GM12891 (cell line): ENCODE data around the gene GRK1.

Source experiments
- DNase-seq: peaks from one replicate; pipeline ENCODE4 v3.0.0; 2011; ENCODE audit warnings: low spot score; ENCODE audit not compliant: insufficient read length
- FAIRE-seq: peaks from 2 replicates; lab custom pipeline; 2011; peaks lifted over from hg19 to GRCh38; lab: Jason Lieb, UNC
- PAX5 ChIP-seq: IDR thresholded peaks from 2 replicates; pipeline ENCODE4 v1.6.1; 2011; ENCODE audit warnings: low read length, moderate library complexity, mild to moderate bottlenecking; ENCODE audit not compliant: insufficient read depth, severe bottlenecking
- POLR2A ChIP-seq: IDR thresholded peaks from 2 replicates; pipeline ENCODE4 v1.6.1; 2011; ENCODE audit warnings: low read depth, low read length, control low read depth
- POLR2AphosphoS5 ChIP-seq: IDR thresholded peaks from 2 replicates; pipeline ENCODE4 v1.6.1; 2011; ENCODE audit warnings: low read depth, low read length, control low read depth
- POU2F2 ChIP-seq: IDR thresholded peaks from 2 replicates; pipeline ENCODE4 v1.6.1; 2011; ENCODE audit warnings: low read depth, mild to moderate bottlenecking, control low read depth, low read length, moderate library complexity
- SPI1 ChIP-seq: IDR thresholded peaks from 2 replicates; pipeline ENCODE4 v1.6.1; 2011; ENCODE audit warnings: low read depth, low read length, control low read depth
- TAF1 ChIP-seq: IDR thresholded peaks from 2 replicates; pipeline ENCODE4 v1.6.1; 2011; ENCODE audit warnings: low read depth, low read length, control low read depth

The GRK1 gene

GRCh38 chr13:113763961-113764792 is 97.2 kb downstream of the GRK1 start:
- TF ChIP-seq SPI1: no peak
- TF ChIP-seq PAX5: no peak
- no peak for TF ChIP-seq POLR2AphosphoS5
- no peak for TF ChIP-seq POU2F2
- no peak for TF ChIP-seq POLR2A
- TF ChIP-seq TAF1: no peak
- no peak for DNase-seq
- FAIRE-seq: no peak

GRCh38 chr13:113764793-113765563 is 98.0 kb downstream of the GRK1 start:
- DNase-seq (no peak), FAIRE-seq (no peak)
- no peak for TF ChIP-seq TAF1
- TF ChIP-seq POLR2A: no peak
- no peak for TF ChIP-seq PAX5
- TF ChIP-seq SPI1: no peak

- DNase-seq (no peak), FAIRE-seq (no peak)
- TF ChIP-seq TAF1: no peak
- TF ChIP-seq POU2F2: no peak
- TF ChIP-seq POLR2A: no peak
- TF ChIP-seq POLR2AphosphoS5: no peak
- no peak for TF ChIP-seq SPI1
- TF ChIP-seq PAX5: no peak
Measured at GRCh38 chr13:113765564-113765910, 98.5 kb downstream of the GRK1 start.

- TF ChIP-seq POU2F2: no peak
- no peak for TF ChIP-seq POLR2AphosphoS5
- no peak for TF ChIP-seq PAX5
- no peak for TF ChIP-seq SPI1
- TF ChIP-seq POLR2A: no peak
- no peak for TF ChIP-seq TAF1
- FAIRE-seq (no peak), DNase-seq (no peak)
Measured at GRCh38 chr13:113766035-113766800, 99.2 kb downstream of the GRK1 start.

GRCh38 chr13:113767366-113767765 is 100.3 kb downstream of the GRK1 start:
- DNase-seq (no peak), FAIRE-seq (no peak)
- TF ChIP-seq POLR2A (no peak), POU2F2 (no peak), POLR2AphosphoS5 (no peak), PAX5 (no peak), TAF1 (no peak), SPI1 (no peak)

GRCh38 chr13:113768018-113768905 is 101.2 kb downstream of the GRK1 start:
- TF ChIP-seq SPI1 (no peak), TAF1 (no peak), POLR2A (no peak), POU2F2 (no peak), PAX5 (no peak), POLR2AphosphoS5 (no peak)
- no peak for FAIRE-seq
- DNase-seq: no peak

- DNase-seq (no peak), FAIRE-seq (no peak)
- TF ChIP-seq POU2F2: no peak
- no peak for TF ChIP-seq POLR2AphosphoS5
- no peak for TF ChIP-seq SPI1
- TF ChIP-seq POLR2A: no peak
- no peak for TF ChIP-seq TAF1
- TF ChIP-seq PAX5: no peak
Measured at GRCh38 chr13:113769106-113769505, 102.1 kb downstream of the GRK1 start.

- no peak for TF ChIP-seq POLR2A
- no peak for TF ChIP-seq POU2F2
- no peak for TF ChIP-seq TAF1
- TF ChIP-seq PAX5: no peak
- TF ChIP-seq POLR2AphosphoS5: no peak
- no peak for TF ChIP-seq SPI1
- DNase-seq: no peak
- FAIRE-seq: no peak
Measured at GRCh38 chr13:113769881-113770280, 102.9 kb downstream of the GRK1 start.
